COR-L47 (cell line): ENCODE measurements around the gene KLHL29.

Experiments used
- DNase-seq: peaks from one replicate; lab custom pipeline; 2025; lab: John Stamatoyannopoulos, UW

Gene KLHL29

GRCh38 chr2:23397478-23397877 is 12.5 kb downstream of the KLHL29 start:
- DNase-seq, result no peak

- no peak for DNase-seq
These were observed 14.8 kb downstream of the KLHL29 start for GRCh38 chr2:23399674-23400261.

DNA sequence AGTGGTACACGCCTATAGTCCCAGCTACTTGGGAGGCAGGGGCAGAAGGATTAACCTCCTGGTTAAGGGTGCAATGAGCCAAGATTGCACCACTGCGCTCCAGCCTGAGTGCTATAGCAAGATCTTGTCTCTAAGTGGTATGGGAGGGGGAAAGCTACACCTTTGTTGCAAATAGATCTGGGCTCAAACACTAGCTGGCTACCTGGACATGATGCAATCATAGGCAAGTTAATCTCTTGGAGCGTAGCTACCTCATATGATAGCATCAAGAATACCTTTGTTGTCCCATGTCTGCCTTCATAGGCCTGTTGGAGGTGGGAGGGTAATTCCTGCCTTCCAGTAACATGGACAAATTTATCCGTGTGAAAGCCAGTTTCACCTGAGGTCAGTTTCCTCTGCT is 15.7 kb downstream of the KLHL29 start:
- no peak for DNase-seq

DNA sequence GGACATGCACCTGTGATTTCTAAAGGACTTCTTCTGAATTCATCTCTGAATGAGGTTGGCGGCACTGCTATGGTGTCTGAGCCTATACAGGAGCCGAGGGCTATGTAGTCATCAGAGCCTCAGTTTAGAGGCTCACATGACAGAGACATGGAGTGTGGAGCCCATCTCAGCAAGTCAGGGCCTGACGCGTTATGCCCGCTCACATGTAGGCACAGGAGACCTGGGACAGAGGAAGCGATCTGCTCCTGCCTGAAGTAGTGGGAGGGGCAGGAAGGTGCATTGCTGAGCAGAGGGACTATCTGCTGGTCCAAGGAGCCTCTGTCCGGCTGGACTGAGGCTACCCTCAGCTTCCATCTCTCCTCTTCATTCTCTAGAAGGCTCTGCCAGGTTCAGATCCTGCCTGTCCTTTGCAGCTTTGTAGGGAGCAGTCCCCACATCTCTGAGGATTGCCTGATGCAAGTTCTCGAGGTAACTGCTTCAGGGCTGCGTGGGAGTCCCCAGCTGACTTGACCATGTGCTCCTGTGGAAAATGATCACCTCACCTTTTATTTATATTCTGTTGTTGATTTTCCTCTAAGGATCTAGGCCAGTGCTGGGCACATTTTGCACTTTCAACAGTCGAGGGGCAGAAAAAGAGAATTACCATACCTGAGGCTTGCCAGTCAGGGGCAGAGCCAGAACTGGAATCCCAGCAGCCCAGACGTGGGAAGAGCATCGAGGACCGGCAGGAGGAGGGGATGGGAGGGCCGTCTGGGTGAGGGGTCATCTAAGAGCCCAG is 16.6 kb downstream of the KLHL29 start:
- DNase-seq, result no peak

GRCh38 chr2:23402205-23402740 is 17.3 kb downstream of the KLHL29 start:
- no peak for DNase-seq

DNA sequence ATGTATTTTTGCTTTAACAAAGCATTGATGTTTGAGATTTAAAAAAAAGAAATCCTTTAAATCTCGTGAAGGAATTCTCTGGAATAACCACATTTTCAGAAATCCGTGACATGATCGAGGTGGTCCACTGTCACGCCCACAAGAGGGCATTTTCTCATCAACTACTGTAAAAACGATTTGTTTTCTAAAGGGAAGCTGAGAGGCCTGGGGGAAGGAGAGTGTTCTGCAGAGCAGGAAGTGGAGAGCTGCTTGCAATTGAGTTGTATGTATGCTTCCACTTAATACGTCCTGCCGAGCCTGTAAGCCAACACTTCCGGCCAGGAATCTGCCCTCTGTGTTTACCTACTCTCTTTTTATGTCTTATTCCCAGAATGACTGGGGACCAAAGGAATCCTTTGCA is 19.4 kb downstream of the KLHL29 start:
- DNase-seq, result peak; percentile 79

DNA sequence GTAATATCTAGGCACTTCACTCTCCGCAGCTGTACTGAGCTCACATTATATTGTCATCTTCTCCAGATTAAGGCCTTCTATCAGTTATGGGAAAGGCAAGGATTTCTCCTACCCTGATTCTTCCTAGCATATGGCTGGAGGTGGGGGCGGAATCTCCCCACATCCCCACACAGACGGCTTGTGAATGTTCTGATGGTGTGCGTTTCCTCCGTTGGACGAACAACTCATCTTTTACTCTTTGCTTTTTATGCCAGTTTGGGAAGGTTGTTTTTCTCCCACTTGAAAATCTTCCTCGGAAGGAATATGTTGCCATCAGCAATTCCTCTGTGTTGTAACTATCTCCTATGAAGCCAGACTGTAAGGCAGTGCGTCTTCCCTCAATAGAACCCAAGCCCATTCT is 24.3 kb downstream of the KLHL29 start:
- DNase-seq, result no peak

GRCh38 chr2:23410596-23410995 is 25.6 kb downstream of the KLHL29 start:
- DNase-seq, result no peak

- no peak for DNase-seq
These were observed 26.9 kb downstream of the KLHL29 start for GRCh38 chr2:23411752-23412431.

GRCh38 chr2:23412556-23413155 is 27.7 kb downstream of the KLHL29 start:
- DNase-seq, result no peak

- no peak for DNase-seq
These were observed 28.7 kb downstream of the KLHL29 start for GRCh38 chr2:23413641-23414040.

DNA sequence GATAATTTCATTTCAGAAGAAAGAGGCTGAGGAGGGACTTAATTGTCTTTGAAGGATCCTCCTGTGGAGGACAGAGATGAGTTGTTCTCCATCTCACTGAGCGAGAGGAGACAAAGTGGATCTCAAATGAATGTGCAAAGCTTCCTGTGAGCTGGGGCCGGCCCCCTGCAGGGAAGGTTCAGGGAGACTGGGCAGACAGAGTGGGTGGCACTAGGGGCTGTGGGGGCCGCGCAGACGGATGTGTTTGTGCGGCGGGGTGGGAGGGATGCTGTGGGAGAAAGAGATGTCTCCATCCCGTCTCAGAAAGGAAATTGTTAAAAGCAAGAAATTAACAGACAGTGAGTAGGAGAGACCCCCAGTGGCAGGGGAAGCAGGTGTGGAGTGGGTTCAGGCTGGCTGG is 29.1 kb downstream of the KLHL29 start:
- no peak for DNase-seq

DNA sequence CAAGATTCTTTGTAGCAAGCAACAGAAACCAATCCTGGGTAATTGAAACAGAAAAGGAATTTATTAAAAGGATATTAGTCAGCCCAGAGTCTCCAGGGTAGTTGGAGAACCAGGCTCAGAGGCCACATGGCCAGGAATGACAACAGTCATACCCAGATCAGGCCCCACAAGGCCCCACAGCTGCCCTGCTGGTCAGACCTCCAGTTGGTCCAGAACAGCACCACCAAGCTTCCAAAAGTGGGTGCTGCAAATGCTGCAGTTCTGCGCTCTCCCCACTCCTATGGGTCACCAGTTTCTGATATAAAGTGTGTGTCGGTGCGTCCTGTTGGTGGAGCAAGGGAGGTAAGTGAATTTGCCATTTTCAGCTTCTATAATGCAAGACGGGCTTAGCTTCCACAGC is 29.9 kb downstream of the KLHL29 start:
- no peak for DNase-seq

- no peak for DNase-seq
These were observed 32.3 kb downstream of the KLHL29 start for GRCh38 chr2:23417310-23417709.

DNA sequence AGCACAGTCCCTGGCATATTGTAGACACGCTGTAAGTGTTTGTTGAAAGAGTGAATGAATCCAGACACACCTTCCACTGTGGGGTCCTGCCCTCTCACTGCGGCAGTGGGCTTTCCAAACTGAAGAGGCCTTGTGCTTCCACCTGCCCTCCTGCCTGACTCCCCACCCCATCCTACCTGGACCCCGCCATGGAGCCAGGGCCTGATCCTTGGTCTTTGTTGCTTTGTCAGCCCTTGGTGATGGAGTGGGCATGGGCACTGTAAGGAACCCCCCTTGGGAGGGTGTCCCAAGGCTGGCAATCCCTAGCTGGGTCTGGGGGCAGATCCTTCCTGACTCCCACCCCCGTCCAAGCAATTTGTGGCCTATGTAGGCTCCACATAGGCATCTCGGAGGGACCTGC is 33.1 kb downstream of the KLHL29 start:
- no peak for DNase-seq

DNA sequence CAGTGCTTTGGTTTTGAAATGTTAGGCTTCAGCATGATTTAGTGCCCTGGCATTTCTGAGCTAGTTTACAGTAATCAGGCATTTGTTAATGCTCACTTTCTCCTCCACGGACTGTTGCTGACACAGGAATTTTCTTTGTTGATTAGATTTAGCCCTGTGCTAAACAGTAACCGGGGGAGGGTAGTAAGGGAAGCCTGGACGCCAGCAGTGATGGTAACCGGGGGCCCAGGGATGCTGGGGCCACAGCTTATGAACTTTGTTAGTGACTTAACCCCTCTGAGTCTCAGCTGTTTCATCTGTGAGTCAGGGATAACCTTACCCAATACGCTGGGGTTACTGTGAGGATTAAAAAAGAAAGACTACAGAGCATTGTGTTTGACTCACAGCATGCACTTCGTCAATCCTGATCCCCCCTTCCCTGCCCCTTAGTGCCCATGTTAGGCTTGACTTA is 33.5 kb downstream of the KLHL29 start:
- DNase-seq, result no peak

- no peak for DNase-seq
These were observed 34.5 kb downstream of the KLHL29 start for GRCh38 chr2:23419171-23420090.

GRCh38 chr2:23420091-23420839 is 35.3 kb downstream of the KLHL29 start:
- DNase-seq, result no peak

DNA sequence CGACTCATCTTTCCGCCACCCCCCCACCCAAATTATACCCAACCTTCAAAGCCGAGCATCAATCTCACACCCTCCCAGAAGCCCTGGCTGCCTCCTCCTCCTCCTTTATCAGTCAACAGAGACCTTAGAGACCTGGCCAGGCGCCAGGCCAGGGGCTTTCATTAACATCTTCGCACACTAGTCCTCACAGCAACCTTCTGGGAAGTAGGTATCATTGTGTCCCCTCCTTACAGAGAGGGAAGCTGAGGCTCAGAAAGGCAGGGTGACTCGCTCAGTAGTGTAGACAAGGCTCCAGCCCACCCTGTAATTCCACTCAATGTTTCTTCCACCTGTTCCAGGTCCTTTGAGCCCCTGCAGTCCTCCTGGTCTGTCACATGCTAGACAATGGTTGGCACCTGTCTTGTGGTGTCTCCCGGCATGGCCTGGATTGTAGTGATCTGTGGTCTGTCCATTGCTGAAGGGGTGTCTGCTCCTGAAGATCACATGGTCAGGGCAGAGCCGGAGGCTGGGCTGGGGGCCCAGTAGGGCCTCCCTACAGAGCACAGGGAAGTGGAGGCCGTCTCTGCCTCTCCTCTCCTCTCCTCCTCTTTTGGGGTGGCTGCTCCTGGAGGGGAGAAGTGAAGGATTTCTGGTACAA is 36.0 kb downstream of the KLHL29 start:
- no peak for DNase-seq
